Thyroid gland (tissue), 4 donors: ENCODE measurements around the gene KIAA1614.

Experiments
- CTCF ChIP-seq, 6 experiments: fragments of 200-600 bp in 3 of 6; fragments of 450-650 bp in 3 of 6; sonication (generic) in 3 of 6; IDR thresholded peaks; one replicate each; pipeline ENCODE4 v1.5.1; 2016 to 2019; ENCODE audit warnings: antibody characterized with exemption in 6 of 6, mild to moderate bottlenecking in 2 of 6, inconsistent platforms in 1 of 6, moderate library complexity in 1 of 6
- POLR2A ChIP-seq, 2 donors: fragments of 450-650 bp; IDR thresholded peaks; one replicate each; pipeline ENCODE4 v1.6.1; 2017; ENCODE audit warnings: antibody characterized with exemption in 2 of 2, mild to moderate bottlenecking in 2 of 2, moderate library complexity in 1 of 2

DNA sequence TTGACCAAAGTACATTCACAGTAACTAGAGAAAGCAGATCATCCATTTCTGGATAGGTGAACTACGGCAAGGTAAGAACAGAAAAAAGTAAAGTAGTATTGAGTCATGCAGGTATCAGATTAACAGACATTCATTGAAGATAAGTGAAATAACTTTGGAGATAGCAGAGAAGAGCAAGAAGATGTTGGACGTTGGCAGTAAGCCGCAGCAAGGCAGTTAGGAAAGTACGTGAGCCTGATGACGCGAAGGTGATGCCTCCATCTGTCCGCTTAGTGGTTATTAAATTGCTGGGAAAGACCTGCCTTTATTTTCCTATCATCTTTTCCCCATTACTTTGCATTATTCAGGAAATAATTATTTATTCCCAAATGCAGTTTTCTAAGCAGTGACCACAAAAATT, 24.9 kb upstream of the KIAA1614 start:
- TF ChIP-seq POLR2A (IDR thresholded peaks at IDR 0.05) (no peak), CTCF (IDR thresholded peaks at IDR 0.05) (no peak)
